Measurements from ENCODE around the gene MARCHF3.
"Not testable (repeated sequence)": the region's sequence is repeated elsewhere in the genome, so short reads cannot be mapped to it uniquely, and the experiment has no call there.

Gene MARCHF3

GRCh38 chr5:126942908-126943307, 87.5 kb downstream of the MARCHF3 start:
- not testable (repeated sequence) for DNase-seq (ENCODE audit: low read depth); H3K9me3 ChIP-seq (ENCODE audit: control insufficient read depth, low read length); H3K27me3 ChIP-seq (replicated peaks; ENCODE audit: control insufficient read depth, insufficient read depth, low read length)

GRCh38 chr5:126941403-126941802, 89.0 kb downstream of the MARCHF3 start:
- Histone ChIP-seq H3K4me1 (ENCODE audit: control insufficient read depth, insufficient read depth, low read length) (peaks cover 50% of the 10 kb centered on the region), H3K4me3 (ENCODE audit: low read length) (no peak overlapping the region), H3K36me3 (ENCODE audit: control insufficient read depth, insufficient read depth, low read length, severe bottlenecking) (no peaks in the 10 kb centered on the region), H3K9ac (ENCODE audit: low read length) (no peak overlapping the region), H3K27me3 (replicated peaks; ENCODE audit: control insufficient read depth, insufficient read depth, low read length) (no peaks in the 10 kb centered on the region), H3K9me3 (ENCODE audit: control insufficient read depth, low read length) (no peaks in the 10 kb centered on the region)
- DNase-seq (ENCODE audit: low read depth) = no peak

More at GRCh38 chr5:126942908-126943307, 87.5 kb downstream of the MARCHF3 start:
- not testable (repeated sequence) for H3K4me3 ChIP-seq (ENCODE audit: low read length); H3K36me3 ChIP-seq (ENCODE audit: control insufficient read depth, insufficient read depth, low read length, severe bottlenecking); H3K9ac ChIP-seq (ENCODE audit: low read length)
- peaks cover 37% of the 10 kb centered on the region for H3K4me1 ChIP-seq (ENCODE audit: control insufficient read depth, insufficient read depth, low read length)

GRCh38 chr5:126939887-126940286, 90.5 kb downstream of the MARCHF3 start:
- H3K4me3 ChIP-seq (ENCODE audit: low read length) = no peak overlapping the region
- no peak overlapping the region for H3K9ac ChIP-seq (ENCODE audit: low read length)
- no peaks in the 10 kb centered on the region for H3K36me3 ChIP-seq (ENCODE audit: control insufficient read depth, insufficient read depth, low read length, severe bottlenecking)
- DNase-seq (ENCODE audit: low read depth) = peak; percentile 45
- H3K9me3 ChIP-seq (ENCODE audit: control insufficient read depth, low read length) = no peaks in the 10 kb centered on the region
- peaks cover 50% of the 10 kb centered on the region for H3K4me1 ChIP-seq (ENCODE audit: control insufficient read depth, insufficient read depth, low read length)
- H3K27me3 ChIP-seq (replicated peaks; ENCODE audit: control insufficient read depth, insufficient read depth, low read length) = no peaks in the 10 kb centered on the region

- no peaks in the 10 kb centered on the region for H3K9me3 ChIP-seq (ENCODE audit: control insufficient read depth, low read length)
- H3K9ac ChIP-seq (ENCODE audit: low read length) = peak overlapping the region; percentile 43
- H3K4me3 ChIP-seq (ENCODE audit: low read length) = peak overlapping the region; percentile 33
- peaks cover 50% of the 10 kb centered on the region for H3K4me1 ChIP-seq (ENCODE audit: control insufficient read depth, insufficient read depth, low read length)
- H3K27me3 ChIP-seq (replicated peaks; ENCODE audit: control insufficient read depth, insufficient read depth, low read length) = no peaks in the 10 kb centered on the region
- H3K36me3 ChIP-seq (ENCODE audit: control insufficient read depth, insufficient read depth, low read length, severe bottlenecking) = no peaks in the 10 kb centered on the region
- DNase-seq (ENCODE audit: low read depth) = peak; percentile 91
Measured at GRCh38 chr5:126938466-126938865, 91.9 kb downstream of the MARCHF3 start.

GRCh38 chr5:126937771-126938170, 92.6 kb downstream of the MARCHF3 start:
- peak overlapping the region; percentile 43 for H3K9ac ChIP-seq (ENCODE audit: low read length)
- no peaks in the 10 kb centered on the region for H3K9me3 ChIP-seq (ENCODE audit: control insufficient read depth, low read length)
- peak overlapping the region; percentile 33 for H3K4me3 ChIP-seq (ENCODE audit: low read length)
- H3K27me3 ChIP-seq (replicated peaks; ENCODE audit: control insufficient read depth, insufficient read depth, low read length) = no peaks in the 10 kb centered on the region
- peaks cover 45% of the 10 kb centered on the region for H3K4me1 ChIP-seq (ENCODE audit: control insufficient read depth, insufficient read depth, low read length)
- peak; percentile 31 for DNase-seq (ENCODE audit: low read depth)
- H3K36me3 ChIP-seq (ENCODE audit: control insufficient read depth, insufficient read depth, low read length, severe bottlenecking) = no peaks in the 10 kb centered on the region

- no peaks in the 10 kb centered on the region for H3K36me3 ChIP-seq (ENCODE audit: control insufficient read depth, insufficient read depth, low read length, severe bottlenecking)
- H3K4me3 ChIP-seq (ENCODE audit: low read length) = no peak overlapping the region
- peaks cover 37% of the 10 kb centered on the region for H3K4me1 ChIP-seq (ENCODE audit: control insufficient read depth, insufficient read depth, low read length)
- H3K9ac ChIP-seq (ENCODE audit: low read length) = no peak overlapping the region
- no peak for DNase-seq (ENCODE audit: low read depth)
- no peaks in the 10 kb centered on the region for H3K9me3 ChIP-seq (ENCODE audit: control insufficient read depth, low read length)
- H3K27me3 ChIP-seq (replicated peaks; ENCODE audit: control insufficient read depth, insufficient read depth, low read length) = no peaks in the 10 kb centered on the region
Measured at GRCh38 chr5:126936775-126937418, 93.5 kb downstream of the MARCHF3 start.

- H3K4me3 ChIP-seq (ENCODE audit: low read length) = no peak overlapping the region
- no peaks in the 10 kb centered on the region for H3K36me3 ChIP-seq (ENCODE audit: control insufficient read depth, insufficient read depth, low read length, severe bottlenecking)
- H3K27me3 ChIP-seq (replicated peaks; ENCODE audit: control insufficient read depth, insufficient read depth, low read length) = no peaks in the 10 kb centered on the region
- H3K9ac ChIP-seq (ENCODE audit: low read length) = no peak overlapping the region
- H3K4me1 ChIP-seq (ENCODE audit: control insufficient read depth, insufficient read depth, low read length) = peaks cover 4% of the 10 kb centered on the region
- DNase-seq (ENCODE audit: low read depth) = no peak
- H3K9me3 ChIP-seq (ENCODE audit: control insufficient read depth, low read length) = no peaks in the 10 kb centered on the region
Measured at GRCh38 chr5:126931963-126932660, 98.2 kb downstream of the MARCHF3 start.

GRCh38 chr5:126928041-126928440, 102.3 kb downstream of the MARCHF3 start:
- Histone ChIP-seq H3K4me1 (ENCODE audit: control insufficient read depth, insufficient read depth, low read length) (no peaks in the 10 kb centered on the region), H3K9ac (ENCODE audit: low read length) (no peak overlapping the region), H3K36me3 (ENCODE audit: control insufficient read depth, insufficient read depth, low read length, severe bottlenecking) (no peaks in the 10 kb centered on the region), H3K4me3 (ENCODE audit: low read length) (no peak overlapping the region), H3K9me3 (ENCODE audit: control insufficient read depth, low read length) (no peaks in the 10 kb centered on the region), H3K27me3 (replicated peaks; ENCODE audit: control insufficient read depth, insufficient read depth, low read length) (no peaks in the 10 kb centered on the region)
- no peak for DNase-seq (ENCODE audit: low read depth)

- no peaks in the 10 kb centered on the region for H3K9me3 ChIP-seq (ENCODE audit: control insufficient read depth, low read length)
Measured at GRCh38 chr5:126927429-126927828, 102.9 kb downstream of the MARCHF3 start.

GRCh38 chr5:126926187-126926586, 104.2 kb downstream of the MARCHF3 start:
- no peak for DNase-seq (ENCODE audit: low read depth)
- H3K4me3 ChIP-seq (ENCODE audit: low read length) = no peak overlapping the region
- no peak overlapping the region for H3K9ac ChIP-seq (ENCODE audit: low read length)
- no peaks in the 10 kb centered on the region for H3K9me3 ChIP-seq (ENCODE audit: control insufficient read depth, low read length)
- no peaks in the 10 kb centered on the region for H3K36me3 ChIP-seq (ENCODE audit: control insufficient read depth, insufficient read depth, low read length, severe bottlenecking)
- H3K27me3 ChIP-seq (replicated peaks; ENCODE audit: control insufficient read depth, insufficient read depth, low read length) = no peaks in the 10 kb centered on the region
- H3K4me1 ChIP-seq (ENCODE audit: control insufficient read depth, insufficient read depth, low read length) = no peaks in the 10 kb centered on the region

More at GRCh38 chr5:126927429-126927828, 102.9 kb downstream of the MARCHF3 start:
- H3K9ac ChIP-seq (ENCODE audit: low read length) = no peak overlapping the region
- no peaks in the 10 kb centered on the region for H3K27me3 ChIP-seq (replicated peaks; ENCODE audit: control insufficient read depth, insufficient read depth, low read length)
- DNase-seq (ENCODE audit: low read depth) = no peak
- no peaks in the 10 kb centered on the region for H3K4me1 ChIP-seq (ENCODE audit: control insufficient read depth, insufficient read depth, low read length)
- H3K4me3 ChIP-seq (ENCODE audit: low read length) = no peak overlapping the region
- no peaks in the 10 kb centered on the region for H3K36me3 ChIP-seq (ENCODE audit: control insufficient read depth, insufficient read depth, low read length, severe bottlenecking)

- H3K4me1 ChIP-seq (ENCODE audit: control insufficient read depth, insufficient read depth, low read length) = peaks cover 2% of the 10 kb centered on the region
- no peak for DNase-seq (ENCODE audit: low read depth)
- H3K27me3 ChIP-seq (replicated peaks; ENCODE audit: control insufficient read depth, insufficient read depth, low read length) = no peaks in the 10 kb centered on the region
Measured at GRCh38 chr5:126925482-126925881, 104.9 kb downstream of the MARCHF3 start.

More at GRCh38 chr5:126925482-126925881, 104.9 kb downstream of the MARCHF3 start:
- no peaks in the 10 kb centered on the region for H3K36me3 ChIP-seq (ENCODE audit: control insufficient read depth, insufficient read depth, low read length, severe bottlenecking)
- no peak overlapping the region for H3K4me3 ChIP-seq (ENCODE audit: low read length)
- H3K9me3 ChIP-seq (ENCODE audit: control insufficient read depth, low read length) = no peaks in the 10 kb centered on the region
- no peak overlapping the region for H3K9ac ChIP-seq (ENCODE audit: low read length)
